Smooth muscle cell (in vitro differentiated cells): Measurements from ENCODE around the gene STX8. TPM values are rescaled to one million over a fixed set of nuclear protein-coding genes. Genes with fewer than 3 reads are reported as not detected.

Experiments used
- DNase-seq: peaks from one replicate; lab custom pipeline; 2025; ENCODE audit not compliant: unreplicated experiment; lab: John Stamatoyannopoulos, UW
- H2AFZ ChIP-seq: fragments of 200-600 bp; sonication (generic); 2 replicates; pipeline ENCODE4 v1.6.0; 2016; ENCODE audit warnings: antibody characterized with exemption, low read depth, mild to moderate bottlenecking
- H3F3A ChIP-seq: fragments of 200-600 bp; sonication (generic); 2 replicates; pipeline ENCODE4 v1.6.0; 2017; ENCODE audit warnings: antibody characterized with exemption, low read depth
- H3K27ac ChIP-seq: fragments of 200-600 bp; sonication (generic); 2 replicates; pipeline ENCODE4 v1.5.1; 2016; ENCODE audit warnings: low read depth, mild to moderate bottlenecking
- H3K27me3 ChIP-seq: fragments of 200-600 bp; sonication (generic); 2 replicates; pipeline ENCODE4 v1.6.1; 2016; ENCODE audit warnings: low read depth, mild to moderate bottlenecking
- H3K36me3 ChIP-seq: fragments of 200-600 bp; sonication (generic); 2 replicates; pipeline ENCODE4 v1.5.1; 2016; ENCODE audit warnings: low read depth
- H3K4me1 ChIP-seq: fragments of 200-600 bp; sonication (generic); 2 replicates; pipeline ENCODE4 v1.5.1; 2016; ENCODE audit warnings: low read depth
- H3K4me2 ChIP-seq: fragments of 200-600 bp; sonication (generic); 2 replicates; pipeline ENCODE4 v1.6.0; 2016; ENCODE audit warnings: mild to moderate bottlenecking
- H3K4me3 ChIP-seq: fragments of 200-600 bp; sonication (generic); 2 replicates; pipeline ENCODE4 v1.5.1; 2016; ENCODE audit warnings: mild to moderate bottlenecking
- H3K79me2 ChIP-seq: fragments of 200-600 bp; sonication (generic); 2 replicates; pipeline ENCODE4 v1.6.0; 2016; ENCODE audit warnings: low read depth, mild to moderate bottlenecking
- H3K9ac ChIP-seq: fragments of 200-600 bp; sonication (generic); 2 replicates; pipeline ENCODE4 v1.6.0; 2016; ENCODE audit warnings: low read depth
- H3K9me3 ChIP-seq: fragments of 200-600 bp; sonication (generic); replicated peaks from 2 replicates; pipeline ENCODE4 v1.5.1; 2016; ENCODE audit warnings: low read depth
- H4K20me1 ChIP-seq: fragments of 200-600 bp; sonication (generic); 2 replicates; pipeline ENCODE4 v1.6.0; 2016; ENCODE audit warnings: low read depth
- WGBS: methylation state at CpG from one replicate; pipeline ENCODE4 v1.1.7; 2016; ENCODE audit warnings: low lambda C conversion rate; 5-methylcytosine and 5-hydroxymethylcytosine counted together
- polyA plus RNA-seq: library from polyadenylated mRNA; unstranded; fragments of >200 nt; fragmentation: Nextera tagmentation; extraction: Ambion mirVana; gene quantifications from 2 replicates; pipeline ENCODE4 v1.2.1, GENCODE V29; 2016
- total RNA-seq: library from RNA; depleted of rRNA; stranded (reverse); fragments of >200 nt; gene quantifications from 2 replicates; pipeline ENCODE4 v1.2.3, GENCODE V29; 2014
- TF ChIP-seq, protein P1 (sequence below): fragments of 200-600 bp; sonication (generic); IDR thresholded peaks from 2 replicates; pipeline ENCODE4 v1.5.1; 2017; ENCODE audit warnings: borderline replicate concordance, mild to moderate bottlenecking, antibody characterized with exemption; ENCODE audit not compliant: insufficient read depth, poor library complexity, severe bottlenecking

Gene STX8
- total and polyA plus RNA-seq, 2 experiments from 2014 or later = 63.8 to 88.5 TPM

DNA sequence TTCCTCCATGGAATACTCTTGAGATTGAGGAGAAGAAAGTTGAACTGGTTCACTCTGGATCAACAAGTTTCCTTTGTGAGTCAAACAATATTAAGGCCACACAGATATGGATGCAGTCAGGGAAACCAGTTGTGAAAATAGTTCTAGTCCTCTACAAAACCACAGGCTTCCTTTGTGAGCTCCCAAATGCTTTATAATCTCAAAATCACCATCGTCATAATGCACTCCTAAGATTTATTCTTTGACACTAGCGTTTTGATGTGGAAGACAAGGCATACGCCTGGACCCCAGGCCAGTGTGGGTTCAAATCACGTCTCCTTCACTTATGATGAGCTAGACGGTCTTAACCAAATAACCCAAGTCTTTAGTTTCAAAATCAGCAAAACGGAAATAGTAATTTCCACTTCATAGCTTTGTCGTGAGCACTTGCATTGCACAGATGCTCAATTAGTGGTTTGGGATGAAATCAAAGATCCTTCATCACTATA lies 142.6 kb downstream of the STX8 start:
- 58% methylated on average over 7 of the region's 7 CpGs for WGBS
- Histone ChIP-seq H3K9ac (no peak overlapping the region), H3K27ac (peak overlapping the region; percentile 17), H3K36me3 (no peaks in the 10 kb centered on the region), H3K9me3 (no peaks in the 10 kb centered on the region), H3K79me2 (no peaks in the 10 kb centered on the region), H3K4me3 (no peak overlapping the region), H3K4me2 (peak overlapping the region; percentile 27), H3K4me1 (no peaks in the 10 kb centered on the region), H2AFZ (no peak overlapping the region), H3F3A (peaks cover 7% of the 10 kb centered on the region), H3K27me3 (no peaks in the 10 kb centered on the region), H4K20me1 (peaks cover 9% of the 10 kb centered on the region)
- TF ChIP-seq, protein P1, sequence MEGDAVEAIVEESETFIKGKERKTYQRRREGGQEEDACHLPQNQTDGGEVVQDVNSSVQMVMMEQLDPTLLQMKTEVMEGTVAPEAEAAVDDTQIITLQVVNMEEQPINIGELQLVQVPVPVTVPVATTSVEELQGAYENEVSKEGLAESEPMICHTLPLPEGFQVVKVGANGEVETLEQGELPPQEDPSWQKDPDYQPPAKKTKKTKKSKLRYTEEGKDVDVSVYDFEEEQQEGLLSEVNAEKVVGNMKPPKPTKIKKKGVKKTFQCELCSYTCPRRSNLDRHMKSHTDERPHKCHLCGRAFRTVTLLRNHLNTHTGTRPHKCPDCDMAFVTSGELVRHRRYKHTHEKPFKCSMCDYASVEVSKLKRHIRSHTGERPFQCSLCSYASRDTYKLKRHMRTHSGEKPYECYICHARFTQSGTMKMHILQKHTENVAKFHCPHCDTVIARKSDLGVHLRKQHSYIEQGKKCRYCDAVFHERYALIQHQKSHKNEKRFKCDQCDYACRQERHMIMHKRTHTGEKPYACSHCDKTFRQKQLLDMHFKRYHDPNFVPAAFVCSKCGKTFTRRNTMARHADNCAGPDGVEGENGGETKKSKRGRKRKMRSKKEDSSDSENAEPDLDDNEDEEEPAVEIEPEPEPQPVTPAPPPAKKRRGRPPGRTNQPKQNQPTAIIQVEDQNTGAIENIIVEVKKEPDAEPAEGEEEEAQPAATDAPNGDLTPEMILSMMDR = no peak
- DNase-seq = no peak

DNA sequence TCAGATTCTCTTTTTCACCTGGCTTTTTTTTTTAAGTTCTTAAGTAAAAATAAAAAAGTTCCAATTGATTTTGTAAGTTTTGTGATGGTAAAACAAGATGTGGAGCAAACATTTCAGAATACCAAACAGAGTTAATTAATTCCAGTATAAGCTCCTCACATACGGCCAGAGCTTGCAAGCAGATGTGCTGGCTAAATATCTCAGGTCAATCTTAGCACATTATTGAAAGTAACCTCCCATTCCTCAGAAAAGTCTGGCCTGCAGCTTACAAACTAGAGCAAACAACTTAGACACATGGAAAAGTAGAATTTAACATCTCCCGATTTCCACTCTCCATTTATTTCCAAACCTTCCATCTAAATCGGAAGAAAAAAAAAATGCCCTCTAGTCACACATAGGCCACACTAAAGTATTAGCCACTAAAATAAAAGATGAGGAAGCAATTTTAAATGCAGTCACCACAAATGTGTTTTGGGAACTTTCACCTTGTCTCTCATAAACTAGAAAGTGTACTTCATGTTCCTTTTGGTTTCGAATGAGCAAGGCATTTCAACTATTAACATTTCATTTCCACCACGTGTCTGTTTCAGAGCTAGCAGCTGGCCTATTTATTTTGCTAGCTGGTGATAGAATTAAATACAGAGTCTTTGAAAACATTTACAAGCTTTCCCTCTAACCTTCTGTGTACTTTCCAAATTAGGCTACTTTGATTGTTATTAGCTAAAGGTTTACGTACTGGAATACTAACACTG lies 143.3 kb downstream of the STX8 start:
- Histone ChIP-seq H3K9me3 (no peaks in the 10 kb centered on the region), H3K9ac (no peak overlapping the region), H2AFZ (no peak overlapping the region), H3K4me3 (no peak overlapping the region), H3F3A (peaks cover 7% of the 10 kb centered on the region), H3K27ac (peak overlapping the region; percentile 17), H3K4me1 (no peaks in the 10 kb centered on the region), H3K79me2 (no peaks in the 10 kb centered on the region), H4K20me1 (peaks cover 9% of the 10 kb centered on the region), H3K4me2 (no peak overlapping the region), H3K27me3 (no peaks in the 10 kb centered on the region), H3K36me3 (no peaks in the 10 kb centered on the region)
- DNase-seq = no peak
- 81% methylated on average over 6 of the region's 6 CpGs for WGBS
- TF ChIP-seq, protein P1 = no peak

DNA sequence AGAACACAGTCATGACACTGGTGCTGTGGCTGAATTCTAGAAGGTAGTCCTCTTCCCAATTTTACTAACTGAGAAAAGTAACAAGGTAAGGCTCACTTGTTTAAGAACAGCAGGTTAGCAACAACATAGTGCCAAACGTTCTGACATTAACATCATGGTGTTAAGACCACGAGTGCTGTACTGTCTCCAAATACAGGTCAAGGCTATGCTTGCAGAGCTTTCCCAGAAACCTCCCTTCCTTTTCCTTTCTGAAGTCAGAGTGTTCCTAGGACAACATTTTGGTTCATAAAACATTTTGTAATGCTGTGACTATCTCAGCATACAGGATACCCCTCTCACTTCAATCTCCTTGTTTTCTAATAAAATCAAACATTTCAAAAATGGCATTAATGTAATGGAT lies 144.0 kb downstream of the STX8 start:
- H3K9me3 ChIP-seq = no peaks in the 10 kb centered on the region
- H3K27ac ChIP-seq = no peak overlapping the region
- no peak overlapping the region for H3K4me3 ChIP-seq
- no peak for DNase-seq
- no peak overlapping the region for H3K4me2 ChIP-seq
- H3K79me2 ChIP-seq = no peaks in the 10 kb centered on the region
- H3K4me1 ChIP-seq = no peaks in the 10 kb centered on the region
- H3F3A ChIP-seq = peaks cover 7% of the 10 kb centered on the region
- no peaks in the 10 kb centered on the region for H3K27me3 ChIP-seq
- H2AFZ ChIP-seq = no peak overlapping the region
- H3K36me3 ChIP-seq = no peaks in the 10 kb centered on the region
- no peak overlapping the region for H3K9ac ChIP-seq
- 83% methylated on average over 2 of the region's 2 CpGs for WGBS
- TF ChIP-seq, protein P1 = no peak
- peaks cover 9% of the 10 kb centered on the region for H4K20me1 ChIP-seq
